Right atrium auricular region (tissue), 2 donors: ENCODE measurements around the gene ARHGAP44. TPM values are rescaled to one million over a fixed set of nuclear protein-coding genes. Genes with fewer than 3 reads are reported as not detected.
A peak's percentile ranks its signal among the peaks of the same experiment; 100 is the strongest.

ENCODE experiments used
- DNase-seq: peaks from one replicate; pipeline ENCODE4 v3.0.0-alpha.2; 2019; ENCODE audit warnings: low spot score
- H3K27ac ChIP-seq, 2 donors: fragments of 200-600 bp; sonication (generic); 1 replicate in 1 of 2; 2 replicates in 1 of 2; pipeline ENCODE4 v1.5.1; 2016 to 2019
- H3K27me3 ChIP-seq, 2 donors: fragments of 200-600 bp; sonication (generic); one replicate each; pipeline versions ENCODE4 v1.5.1 to v1.6.0; 2017 to 2019
- H3K36me3 ChIP-seq: fragments of 200-600 bp; sonication (generic); one replicate; pipeline ENCODE4 v1.5.1; 2016
- H3K4me1 ChIP-seq, 2 donors: fragments of 200-600 bp; sonication (generic); one replicate each; pipeline versions ENCODE4 v1.5.1 to v1.6.0; 2017 to 2019
- H3K4me3 ChIP-seq, 2 donors: fragments of 200-600 bp; sonication (generic); 1 replicate in 1 of 2; 2 replicates in 1 of 2; pipeline ENCODE4 v1.5.1; 2017 to 2019; ENCODE audit warnings: mild to moderate bottlenecking in 1 of 2, moderate library complexity in 1 of 2
- H3K9me3 ChIP-seq, 2 donors: fragments of 200-600 bp; sonication (generic); one replicate each; pipeline ENCODE4 v1.5.1; 2019
- total RNA-seq, 2 donors: library from RNA; depleted of rRNA; stranded (reverse); fragments of >200 nt; gene quantifications; one replicate each; pipeline ENCODE4 v1.1.0, GENCODE V29; 2016
- TF ChIP-seq, protein P1 (sequence below), 2 donors: fragments of 200-600 bp; sonication (generic); IDR thresholded peaks; one replicate each; pipeline ENCODE4 v1.5.1; 2019; ENCODE audit warnings: antibody characterized with exemption in 2 of 2

Gene ARHGAP44
- total RNA-seq, 2 donors from 2014 or later: 7.8 to 12.2 TPM

DNA sequence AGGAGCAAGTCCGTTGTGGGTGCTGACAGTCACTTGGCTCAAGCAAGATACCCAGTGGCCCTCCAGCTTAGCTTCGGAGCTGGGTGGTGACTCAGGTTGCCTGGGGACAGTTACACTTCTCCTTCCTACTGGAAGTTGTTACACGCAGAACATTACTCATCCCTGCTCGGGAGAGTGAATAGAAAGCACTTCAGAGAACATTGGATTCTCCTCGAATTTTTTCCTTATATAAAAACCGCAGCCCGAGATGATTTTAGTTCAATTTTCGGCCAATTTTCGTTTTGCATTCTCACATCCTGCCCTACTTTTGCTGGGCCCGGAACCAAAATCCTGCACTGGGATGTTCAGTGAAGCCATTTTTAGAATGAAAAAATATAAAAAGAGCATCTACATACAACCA lies 128.8 kb downstream of the ARHGAP44 start:
- Histone ChIP-seq H3K9me3 (no peaks in the 10 kb centered on the region), H3K4me3 (no peak overlapping the region), H3K27ac (no peak overlapping the region), H3K27me3 (no peaks in the 10 kb centered on the region), H3K4me1 (no peaks in the 10 kb centered on the region), H3K36me3 (peaks cover 21% of the 10 kb centered on the region)
- no peak for DNase-seq
- TF ChIP-seq, protein P1, sequence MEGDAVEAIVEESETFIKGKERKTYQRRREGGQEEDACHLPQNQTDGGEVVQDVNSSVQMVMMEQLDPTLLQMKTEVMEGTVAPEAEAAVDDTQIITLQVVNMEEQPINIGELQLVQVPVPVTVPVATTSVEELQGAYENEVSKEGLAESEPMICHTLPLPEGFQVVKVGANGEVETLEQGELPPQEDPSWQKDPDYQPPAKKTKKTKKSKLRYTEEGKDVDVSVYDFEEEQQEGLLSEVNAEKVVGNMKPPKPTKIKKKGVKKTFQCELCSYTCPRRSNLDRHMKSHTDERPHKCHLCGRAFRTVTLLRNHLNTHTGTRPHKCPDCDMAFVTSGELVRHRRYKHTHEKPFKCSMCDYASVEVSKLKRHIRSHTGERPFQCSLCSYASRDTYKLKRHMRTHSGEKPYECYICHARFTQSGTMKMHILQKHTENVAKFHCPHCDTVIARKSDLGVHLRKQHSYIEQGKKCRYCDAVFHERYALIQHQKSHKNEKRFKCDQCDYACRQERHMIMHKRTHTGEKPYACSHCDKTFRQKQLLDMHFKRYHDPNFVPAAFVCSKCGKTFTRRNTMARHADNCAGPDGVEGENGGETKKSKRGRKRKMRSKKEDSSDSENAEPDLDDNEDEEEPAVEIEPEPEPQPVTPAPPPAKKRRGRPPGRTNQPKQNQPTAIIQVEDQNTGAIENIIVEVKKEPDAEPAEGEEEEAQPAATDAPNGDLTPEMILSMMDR (IDR thresholded peaks at IDR 0.05): no peak

DNA sequence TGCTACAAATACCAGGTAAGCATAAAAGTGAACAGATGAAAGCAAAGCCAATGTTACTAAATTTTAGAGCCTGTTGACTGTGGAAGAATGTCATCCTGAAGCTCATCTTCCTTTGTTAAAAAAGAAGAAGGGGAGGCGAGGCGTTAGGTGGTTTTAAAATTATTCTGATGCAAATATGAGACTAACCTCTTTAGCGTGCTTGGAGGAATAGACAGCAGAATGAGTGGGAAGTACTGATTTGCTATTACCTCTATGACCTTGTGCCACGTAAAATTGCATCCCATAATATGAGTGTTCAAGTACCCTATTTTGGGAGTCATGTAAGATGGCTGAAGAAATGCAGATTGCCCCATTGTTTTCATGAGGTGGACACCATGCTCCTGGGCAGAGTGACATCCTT lies 132.8 kb downstream of the ARHGAP44 start:
- H3K4me3 ChIP-seq: no peak overlapping the region
- H3K9me3 ChIP-seq: no peaks in the 10 kb centered on the region
- TF ChIP-seq, protein P1 (IDR thresholded peaks at IDR 0.05): no peak
- no peak for DNase-seq
- no peak overlapping the region for H3K27ac ChIP-seq
- peaks cover 0 to 1% of the 10 kb centered on the region in 2 donors for H3K4me1 ChIP-seq
- no peaks in the 10 kb centered on the region for H3K27me3 ChIP-seq
- H3K36me3 ChIP-seq: peaks cover 12% of the 10 kb centered on the region

DNA sequence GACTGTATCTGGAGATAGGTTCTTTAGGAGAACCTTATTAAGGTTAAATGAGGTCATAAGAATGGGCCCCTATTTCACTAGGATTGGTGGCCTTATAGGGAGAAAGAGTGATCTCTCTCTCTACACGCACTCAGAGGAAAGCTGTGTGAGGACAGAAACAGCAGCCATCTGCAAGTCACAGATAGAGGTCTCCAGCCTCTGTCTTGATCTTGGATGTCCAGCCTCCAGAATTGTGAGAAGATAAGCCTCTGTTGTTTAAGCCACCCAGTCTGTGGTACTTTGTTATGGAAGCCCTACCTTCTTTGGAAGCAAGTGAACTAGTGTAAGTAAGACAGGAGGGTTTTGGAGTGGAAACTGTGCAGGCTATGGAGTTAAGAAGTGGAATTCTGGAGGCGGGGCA lies 135.3 kb downstream of the ARHGAP44 start:
- Histone ChIP-seq H3K4me1 (peaks cover 0 to 6% of the 10 kb centered on the region in 2 donors), H3K9me3 (no peaks in the 10 kb centered on the region), H3K27ac (no peak overlapping the region), H3K27me3 (no peaks in the 10 kb centered on the region), H3K36me3 (no peaks in the 10 kb centered on the region), H3K4me3 (no peak overlapping the region)
- DNase-seq: no peak
- TF ChIP-seq, protein P1 (IDR thresholded peaks at IDR 0.05): no peak

DNA sequence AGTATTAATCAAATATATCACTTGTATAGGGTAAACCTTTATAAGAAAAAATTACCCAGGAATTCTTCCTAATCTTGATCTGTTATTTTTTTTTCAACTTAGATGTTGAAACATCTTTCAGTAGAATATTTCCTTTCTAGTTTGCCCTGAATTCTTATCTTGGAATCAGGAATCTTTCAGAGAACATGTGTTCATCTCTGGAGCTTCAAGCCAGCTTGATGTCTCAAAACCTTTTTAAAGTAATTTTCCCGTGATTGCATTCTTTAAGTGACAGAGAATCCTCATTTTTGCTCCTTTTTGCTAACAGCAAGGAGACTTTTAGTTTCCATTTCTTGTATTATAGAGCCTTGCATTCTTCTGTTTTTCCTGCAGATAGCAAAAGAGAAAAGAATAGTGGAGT lies 137.7 kb downstream of the ARHGAP44 start:
- no peaks in the 10 kb centered on the region for H3K36me3 ChIP-seq
- TF ChIP-seq, protein P1 (IDR thresholded peaks at IDR 0.05): no peak
- peaks cover 0 to 6% of the 10 kb centered on the region in 2 donors for H3K4me1 ChIP-seq
- H3K27ac ChIP-seq: peak overlapping the region in 1 of 2 donors; percentile 24
- no peak for DNase-seq
- H3K9me3 ChIP-seq: no peaks in the 10 kb centered on the region
- no peak overlapping the region for H3K4me3 ChIP-seq
- H3K27me3 ChIP-seq: no peaks in the 10 kb centered on the region

DNA sequence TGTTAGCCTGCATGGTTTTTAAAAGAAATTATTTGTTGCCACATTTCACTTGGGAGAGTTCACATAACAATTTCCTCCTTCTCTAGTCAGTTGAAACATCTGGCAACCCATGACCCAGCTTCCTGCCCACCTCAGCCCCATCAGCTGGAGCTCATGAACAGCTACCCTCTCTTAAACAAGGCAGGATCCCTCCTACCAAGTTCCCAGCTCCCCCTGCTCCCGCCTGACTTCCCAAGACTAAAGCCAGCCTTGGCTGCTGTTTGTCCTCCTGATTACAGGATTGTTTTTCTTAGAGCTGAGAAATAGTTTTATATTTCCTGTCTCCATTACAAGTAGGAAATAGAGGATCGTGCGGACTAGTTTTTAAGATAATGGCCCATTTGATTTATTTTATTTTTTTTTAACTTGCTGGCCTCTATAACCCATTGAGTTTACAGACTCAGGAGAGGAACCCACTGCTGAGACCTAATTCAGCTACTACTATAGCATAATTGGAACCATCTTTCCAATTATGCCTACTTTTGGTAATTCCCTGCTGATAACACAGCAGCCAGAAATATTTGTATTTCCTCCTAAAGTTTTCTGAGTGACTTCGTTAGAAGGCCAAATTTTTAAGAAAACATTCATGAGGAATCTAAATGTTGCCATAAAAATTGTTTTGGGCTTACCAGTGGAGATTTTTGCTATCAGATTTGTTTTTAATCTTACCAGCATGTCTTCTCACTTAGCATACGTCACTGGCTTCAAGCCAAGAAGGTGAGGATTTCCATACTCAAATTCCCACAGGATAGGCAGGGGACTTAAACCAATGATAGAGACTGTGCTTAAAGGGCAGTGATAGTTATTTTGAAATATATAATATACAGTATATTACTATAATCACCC lies 138.5 kb downstream of the ARHGAP44 start:
- Histone ChIP-seq H3K36me3 (no peaks in the 10 kb centered on the region), H3K27ac (peak overlapping the region; percentile 24 to 45), H3K27me3 (no peaks in the 10 kb centered on the region), H3K4me3 (no peak overlapping the region), H3K4me1 (peaks cover 0 to 6% of the 10 kb centered on the region in 2 donors), H3K9me3 (no peaks in the 10 kb centered on the region)
- TF ChIP-seq, protein P1 (IDR thresholded peaks at IDR 0.05): no peak
- no peak for DNase-seq
